COR-L47 (cell line): Measurements from ENCODE around the gene XPNPEP3.
"Not testable (repeated sequence)": the region's sequence is repeated elsewhere in the genome, so short reads cannot be mapped to it uniquely, and the experiment has no call there.

Experiments used
- DNase-seq: peaks from one replicate; lab custom pipeline; 2025; lab: John Stamatoyannopoulos, UW

The XPNPEP3 gene

DNA sequence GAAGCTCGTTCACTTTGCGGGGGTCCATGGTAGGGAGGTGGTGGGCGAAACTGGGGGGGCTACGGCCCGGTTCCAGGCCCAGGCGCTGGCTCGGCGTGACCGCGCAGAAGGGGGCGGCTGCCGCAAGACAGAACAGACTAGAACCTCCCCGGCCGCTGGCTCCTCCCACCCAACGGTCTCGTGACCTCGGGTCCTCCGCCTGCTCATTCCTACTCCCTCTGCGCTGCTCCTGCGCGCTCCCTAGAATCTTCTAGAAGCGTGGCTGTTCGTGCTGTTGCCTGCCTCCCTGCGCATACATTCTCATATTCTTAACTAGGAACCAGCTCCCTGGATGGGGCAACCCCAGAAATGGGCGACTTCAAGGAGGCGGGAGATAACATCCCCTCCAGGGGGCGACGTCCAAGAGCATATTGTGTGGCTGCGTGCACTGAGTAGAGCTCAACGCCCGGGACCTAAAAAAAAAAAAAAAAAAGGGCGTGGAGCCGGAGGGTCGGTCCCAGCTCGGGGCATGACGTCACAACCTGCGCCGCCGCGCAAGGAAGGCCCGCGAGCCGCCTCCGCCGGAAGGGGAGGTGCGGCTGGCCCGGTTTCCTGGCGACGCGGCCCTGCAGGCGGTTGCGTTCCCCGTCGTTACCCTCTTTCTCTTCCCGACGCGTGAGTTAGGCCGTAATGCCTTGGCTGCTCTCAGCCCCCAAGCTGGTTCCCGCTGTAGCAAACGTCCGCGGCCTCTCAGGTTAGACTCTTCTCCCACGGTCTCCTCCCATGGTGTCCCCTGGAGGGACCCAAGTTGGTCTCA, at the start of gene XPNPEP3, which contains the start of gene ST13:
TSS of gene XPNPEP3 (plus strand) at position 636 of the 796 bp plus-strand sequence. CDS start at position 670, 34 bp downstream.
TSS of gene ST13 (minus strand) at position 127 of the 796 bp plus-strand sequence. CDS start at position 28, 99 bp downstream.
- peak; percentile 94 for DNase-seq

DNA sequence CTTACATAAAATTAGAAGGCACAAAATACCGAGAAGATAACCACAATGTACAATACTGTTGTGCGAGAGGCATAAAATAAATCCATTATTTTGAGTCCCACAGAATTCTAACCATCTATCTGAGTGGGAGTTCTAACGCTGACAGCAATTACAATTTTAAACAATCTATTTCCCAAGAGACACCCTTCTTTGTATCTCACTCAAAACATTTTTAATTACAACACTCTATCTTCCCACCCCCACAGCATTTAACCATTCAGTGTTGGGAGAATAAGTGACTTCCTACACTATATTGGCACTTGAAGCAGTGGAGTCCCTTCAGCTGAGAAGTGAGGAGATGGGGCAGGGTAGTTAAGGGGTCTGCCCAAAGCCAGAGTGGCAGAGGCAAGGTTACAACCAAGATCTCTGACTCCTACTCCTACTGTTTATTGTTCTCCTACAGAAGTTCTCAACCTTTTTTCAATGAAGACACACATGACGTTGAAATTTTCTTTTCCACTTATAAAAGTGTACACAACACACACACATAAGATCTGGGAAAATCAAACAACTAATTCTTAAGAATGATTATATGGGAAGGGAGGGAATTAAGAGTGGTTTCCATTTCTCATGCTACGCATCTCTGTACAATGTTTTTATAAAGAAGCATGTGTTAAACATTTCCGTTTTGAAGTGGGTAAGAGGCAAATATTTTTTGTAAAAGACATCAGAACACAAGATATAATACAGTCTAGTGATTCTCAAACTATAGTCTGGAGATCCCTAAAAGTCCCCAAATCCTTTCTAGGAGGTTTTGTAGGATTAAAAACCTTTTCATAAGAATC, 48.7 kb upstream of the XPNPEP3 start:
- no peak for DNase-seq

DNA sequence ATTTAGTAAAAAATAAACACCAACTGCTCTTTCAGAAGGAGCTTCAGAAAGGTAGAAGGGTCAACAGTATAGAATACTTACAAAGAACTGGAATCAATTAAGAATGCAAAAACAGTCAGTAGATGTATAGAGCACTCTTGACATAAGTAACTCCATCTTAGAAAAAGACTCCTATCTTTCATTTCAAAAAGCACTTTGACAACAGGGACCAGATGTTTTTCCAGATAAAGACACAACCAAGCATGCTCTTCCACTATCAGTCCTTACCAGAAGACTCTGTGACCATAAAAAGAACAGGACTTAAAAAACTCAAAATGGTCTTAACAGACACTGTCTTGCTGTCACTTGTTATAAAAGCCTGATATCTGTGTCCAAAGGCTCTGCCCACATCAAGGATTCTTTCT, 43.0 kb upstream of the XPNPEP3 start:
- no peak for DNase-seq

DNA sequence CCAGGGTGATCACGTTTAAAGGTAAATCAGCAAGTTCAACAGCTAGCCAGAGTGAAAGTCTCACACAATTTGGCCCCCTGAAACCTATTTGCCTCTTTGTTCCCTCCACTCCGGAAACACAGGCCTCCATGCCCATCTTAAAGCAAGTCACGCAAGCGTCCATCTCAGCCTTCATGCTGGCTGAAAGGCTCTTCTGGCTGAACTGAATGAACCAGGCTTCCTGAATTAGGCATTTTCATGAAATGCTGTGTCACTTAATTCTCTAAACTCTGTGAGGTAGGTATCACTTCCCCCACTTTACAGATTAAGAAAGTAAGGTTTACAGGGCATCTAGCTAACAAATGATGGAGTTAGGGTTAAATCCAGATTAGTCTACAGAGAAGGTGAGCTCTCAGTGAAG, 39.2 kb upstream of the XPNPEP3 start:
- DNase-seq: no peak

DNA sequence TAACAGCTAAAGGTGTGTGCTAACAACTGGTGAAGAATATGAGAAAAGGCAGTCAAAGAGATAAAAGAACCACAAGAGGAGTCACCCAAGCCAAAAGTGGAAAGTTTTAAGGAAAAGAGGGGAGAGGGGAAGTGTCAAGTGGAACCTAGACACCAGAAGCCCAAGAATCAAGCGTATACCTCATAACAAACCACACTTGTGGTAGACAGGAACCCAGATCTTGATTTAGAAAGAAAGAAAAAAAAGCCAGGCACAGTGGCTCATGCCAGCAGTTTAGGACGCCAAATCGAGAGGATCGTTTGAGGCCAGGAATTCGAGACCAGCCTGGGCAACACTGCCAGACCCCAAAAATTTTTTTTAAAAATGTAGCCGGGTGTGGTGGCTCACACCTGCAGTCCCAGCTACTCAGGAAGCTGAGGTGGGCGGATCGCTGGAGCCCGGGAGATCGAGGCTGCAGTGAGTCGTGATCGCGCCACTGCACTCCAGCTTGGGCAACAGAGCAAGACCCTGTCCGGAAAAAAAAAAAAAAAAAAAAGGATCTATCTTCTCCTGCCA, 38.7 kb upstream of the XPNPEP3 start:
- no peak for DNase-seq

DNA sequence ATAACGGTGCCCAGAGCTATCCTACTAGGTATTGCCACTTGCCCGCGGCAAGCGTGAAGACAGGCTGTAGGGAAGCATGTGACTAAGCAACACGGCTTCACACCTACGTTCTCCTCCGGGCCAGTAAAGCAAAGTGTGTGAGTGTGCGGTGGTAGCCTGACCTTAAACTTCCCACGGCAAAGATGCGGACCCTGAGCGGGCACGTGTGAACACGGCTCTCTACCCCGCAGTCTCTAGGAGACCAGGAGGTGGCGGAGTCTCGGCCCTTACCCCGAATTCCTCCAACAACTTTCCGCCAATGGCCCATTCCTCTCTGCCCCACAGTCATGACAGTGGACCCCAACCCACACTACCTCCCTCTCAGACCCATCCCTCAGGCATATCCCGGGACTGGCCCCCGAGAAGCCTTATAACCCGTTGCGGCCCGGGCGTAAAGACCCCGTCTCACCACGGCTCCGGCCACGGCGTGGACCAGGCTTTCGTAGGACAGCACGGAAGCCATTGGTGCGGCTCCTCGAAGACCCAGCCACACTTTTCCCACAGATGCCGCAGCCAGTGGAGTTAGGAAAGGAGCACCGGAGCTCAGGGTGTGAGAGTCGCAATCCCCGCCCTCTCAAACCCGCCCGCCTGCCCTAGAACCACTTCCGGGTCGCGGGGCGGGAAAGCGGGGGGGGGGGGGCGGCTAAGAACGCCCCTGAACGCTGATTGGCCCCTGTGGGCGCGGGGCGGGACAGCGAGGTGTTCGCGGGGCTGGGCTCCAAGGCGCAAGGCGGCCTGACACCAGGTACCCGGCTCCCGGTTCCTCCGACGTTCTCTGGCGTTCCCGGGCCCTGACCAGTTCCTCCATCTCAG, 38.0 kb upstream of the XPNPEP3 start, which contains the start of gene SLC25A17:
TSS of gene SLC25A17 (minus strand) at position 600 of the 852 bp plus-strand sequence. CDS start at position 502, 98 bp downstream.
- peak; percentile 85 for DNase-seq

DNA sequence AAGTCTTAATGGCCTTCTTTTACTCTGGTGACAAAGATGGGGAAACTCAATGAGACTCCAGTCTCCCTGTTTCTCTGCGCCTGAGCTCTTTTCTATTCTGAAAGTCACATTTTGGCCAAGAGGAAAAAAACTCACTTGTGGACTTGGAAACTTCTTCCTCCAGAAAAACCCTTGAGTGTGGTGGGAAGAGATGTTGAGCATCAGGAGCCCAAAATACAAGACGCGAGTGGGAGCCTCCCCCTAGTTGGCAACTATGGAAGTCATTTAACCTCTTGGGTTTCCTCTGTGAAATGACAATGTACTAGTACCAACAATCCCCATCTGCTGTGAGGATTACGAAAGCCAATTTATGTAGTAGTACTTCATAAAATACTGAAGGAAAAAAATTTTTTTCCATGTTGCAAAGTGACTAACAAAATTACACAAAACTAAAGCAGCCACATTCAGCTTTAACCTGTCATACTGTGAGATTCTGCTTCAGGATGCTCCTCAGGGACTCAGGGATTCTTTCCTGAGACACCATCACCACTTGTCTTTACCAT, 37.3 kb upstream of the XPNPEP3 start:
- DNase-seq: peak; percentile 1

DNA sequence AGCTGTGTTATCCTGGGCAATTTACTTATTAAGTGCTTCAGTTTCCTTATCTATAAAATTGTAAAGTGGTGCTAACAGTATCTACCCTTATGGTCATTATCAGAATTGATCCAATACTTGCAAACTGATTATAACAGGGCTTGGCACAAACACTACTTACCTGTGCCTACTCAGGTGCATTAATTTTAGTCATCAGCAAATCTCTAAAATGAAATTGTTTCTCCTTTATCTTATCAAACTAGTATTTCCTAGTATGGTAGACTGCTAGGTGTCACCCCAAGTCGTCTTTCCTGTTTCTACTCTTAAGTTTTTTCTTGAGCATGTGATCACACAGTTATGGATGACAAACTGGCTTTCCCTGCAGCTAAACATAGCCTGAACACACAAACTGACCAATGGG, 33.5 kb upstream of the XPNPEP3 start:
- DNase-seq: no peak

DNA sequence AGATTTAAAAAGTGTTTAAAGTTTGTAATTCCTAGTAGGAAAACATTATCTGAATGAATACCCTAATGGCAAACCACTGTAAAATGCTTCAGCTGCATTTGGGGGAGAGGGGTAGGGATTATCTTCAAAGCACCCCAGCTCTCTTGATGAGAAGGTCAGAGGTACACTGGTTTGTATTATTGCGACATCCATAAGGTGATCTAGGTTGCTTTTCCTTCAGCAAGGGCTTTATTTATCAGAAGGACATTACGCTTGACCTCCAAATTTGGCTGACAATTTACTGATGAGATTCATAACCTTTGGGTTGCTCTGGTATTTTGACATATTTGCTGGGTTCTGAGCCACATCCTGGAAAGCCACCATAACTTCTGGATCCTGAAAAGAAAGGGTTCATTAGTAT, 30.7 kb upstream of the XPNPEP3 start:
- DNase-seq: not testable (repeated sequence)

DNA sequence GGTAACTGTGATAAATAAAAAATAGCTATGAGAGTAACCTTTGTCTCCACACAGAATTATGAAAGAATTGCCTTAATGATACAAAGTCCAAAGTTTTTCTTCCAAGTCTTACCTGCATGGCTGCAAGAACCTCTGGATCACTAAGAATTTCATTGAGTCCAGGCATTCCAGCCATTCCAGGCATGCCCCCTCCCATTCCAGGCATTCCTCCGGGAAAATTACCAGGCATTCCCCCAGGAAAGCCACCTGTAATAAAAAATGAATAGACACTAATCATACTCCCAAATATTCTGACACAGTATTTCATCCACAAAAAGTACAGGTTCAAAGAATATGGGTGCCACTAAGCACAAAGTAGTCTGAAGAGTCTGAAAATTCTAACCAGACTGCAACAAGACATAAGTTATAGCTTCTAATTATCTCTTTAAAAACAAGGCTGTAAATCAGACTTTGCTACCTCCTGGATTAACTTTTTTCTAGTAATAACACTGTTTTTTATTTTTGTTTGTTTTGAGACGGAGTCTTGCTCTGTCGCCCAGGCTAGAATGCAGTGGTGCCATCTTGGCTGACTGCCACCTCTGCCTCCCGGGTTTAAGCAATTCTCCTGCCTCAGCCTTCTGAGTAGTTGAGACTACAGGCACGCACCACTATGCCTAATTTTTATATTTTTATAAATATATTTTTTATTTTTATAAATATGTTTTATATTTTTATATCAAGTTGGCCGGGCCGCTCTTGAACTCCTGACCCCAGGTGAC, 29.8 kb upstream of the XPNPEP3 start:
- no peak for DNase-seq

DNA sequence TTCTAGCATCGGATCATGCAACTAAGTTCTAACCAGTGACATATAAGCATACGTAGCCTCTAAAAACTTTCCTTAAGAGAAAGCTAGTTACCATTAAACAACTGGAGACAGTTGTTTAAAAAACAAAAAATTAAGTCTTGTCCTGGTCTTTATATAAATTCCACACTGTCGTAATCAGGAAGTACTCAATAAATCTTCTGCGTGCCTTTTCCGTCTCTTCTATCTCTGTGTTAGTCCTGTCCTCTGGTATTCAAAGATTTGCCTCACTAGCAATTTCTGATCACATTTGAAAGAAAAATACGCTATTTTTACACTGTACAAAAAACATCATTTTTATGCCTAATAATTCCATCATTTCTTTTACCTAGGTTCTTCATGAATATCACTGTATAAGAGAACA, 27.8 kb upstream of the XPNPEP3 start:
- DNase-seq: no peak

DNA sequence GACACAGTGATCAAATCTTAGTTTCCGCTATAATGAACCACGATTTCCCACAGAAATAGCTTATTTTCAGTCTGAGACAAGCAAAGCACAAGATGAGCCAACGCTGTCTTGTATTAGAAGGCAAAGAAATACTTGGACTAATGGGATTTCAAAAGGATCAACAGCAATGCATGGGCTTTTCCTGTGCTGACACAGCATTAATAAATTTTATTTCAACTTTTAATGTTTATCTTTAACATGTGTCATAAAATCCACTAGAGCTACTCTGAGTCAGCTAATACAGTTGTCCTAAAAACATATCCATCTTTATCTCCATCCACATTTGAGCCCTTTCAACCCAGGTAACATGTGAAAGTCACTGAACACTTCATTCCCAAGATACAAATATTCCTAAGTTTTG, 22.3 kb upstream of the XPNPEP3 start:
- no peak for DNase-seq

DNA sequence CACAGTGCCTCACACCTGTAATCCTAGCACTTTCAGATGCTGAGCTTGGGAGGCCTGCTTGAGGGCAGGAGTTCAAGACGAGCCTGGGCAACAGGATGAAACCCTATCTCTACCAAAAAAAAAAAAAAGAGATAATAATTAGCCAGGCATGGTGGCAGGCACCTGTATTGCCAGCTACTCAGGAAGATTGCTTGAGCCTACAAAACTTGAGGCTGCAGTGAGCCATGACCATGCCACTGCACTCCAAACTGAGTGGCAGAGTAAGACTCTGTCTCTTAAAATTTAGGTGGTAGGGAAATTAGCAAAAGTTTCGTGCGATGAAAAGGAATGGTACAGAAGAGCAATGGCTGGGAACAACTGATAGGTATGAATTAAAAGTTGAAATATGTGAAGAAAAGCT, 18.5 kb upstream of the XPNPEP3 start:
- no peak for DNase-seq

DNA sequence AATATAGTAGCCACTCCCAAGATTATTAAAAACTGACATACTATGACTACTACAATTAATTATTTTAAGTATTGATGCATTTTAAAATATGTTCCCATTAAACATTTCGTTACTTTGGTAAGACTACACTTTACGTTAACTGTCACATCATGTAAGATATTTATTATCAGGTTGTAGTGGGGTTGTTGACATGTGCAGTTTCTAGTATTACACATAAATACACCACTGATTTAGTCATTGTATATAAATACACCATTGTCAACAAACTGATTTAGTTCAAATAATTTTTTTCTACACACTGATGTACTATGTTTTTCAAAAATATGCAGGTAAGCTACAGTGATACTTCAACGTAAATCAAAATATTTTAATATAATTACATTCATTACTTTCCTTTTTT, 12.0 kb upstream of the XPNPEP3 start:
- DNase-seq: no peak

DNA sequence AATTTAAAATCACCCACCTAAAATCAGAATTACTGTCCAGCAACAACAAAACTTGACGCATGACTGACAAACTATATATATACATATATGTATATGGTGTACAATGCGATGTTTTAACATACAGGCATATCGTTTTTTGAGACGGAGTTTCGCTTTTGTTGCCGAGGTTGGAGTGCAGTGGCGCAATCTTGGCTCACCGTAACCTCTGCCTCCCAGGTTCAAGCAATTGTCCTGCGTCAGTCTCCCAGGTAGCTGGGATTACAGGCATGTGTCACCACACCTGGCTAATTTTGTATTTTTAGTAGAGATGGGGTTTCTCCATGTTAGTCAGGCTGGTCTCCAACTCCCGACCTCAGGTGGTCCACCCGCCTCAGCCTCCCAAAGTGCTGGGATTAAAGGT, 11.1 kb upstream of the XPNPEP3 start:
- not testable (repeated sequence) for DNase-seq

DNA sequence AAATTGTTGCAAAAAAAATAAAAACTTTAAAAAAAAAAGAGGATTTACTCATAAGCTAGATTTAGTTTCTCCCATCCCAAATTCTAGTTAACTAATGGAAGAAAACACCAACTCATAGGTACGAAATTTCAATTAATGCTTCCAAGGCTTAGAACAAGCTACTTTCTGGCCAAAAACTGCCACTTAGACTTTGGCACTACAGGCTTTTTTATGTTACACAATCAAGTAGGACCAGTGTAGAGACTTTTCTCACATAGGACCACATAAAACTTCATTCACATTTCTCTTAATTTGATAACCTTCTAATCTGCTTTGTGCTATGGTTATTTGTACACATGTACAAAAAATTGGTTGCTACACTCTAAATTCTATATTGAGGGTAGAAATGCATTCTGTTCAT, 3.6 kb upstream of the XPNPEP3 start:
- no peak for DNase-seq

DNA sequence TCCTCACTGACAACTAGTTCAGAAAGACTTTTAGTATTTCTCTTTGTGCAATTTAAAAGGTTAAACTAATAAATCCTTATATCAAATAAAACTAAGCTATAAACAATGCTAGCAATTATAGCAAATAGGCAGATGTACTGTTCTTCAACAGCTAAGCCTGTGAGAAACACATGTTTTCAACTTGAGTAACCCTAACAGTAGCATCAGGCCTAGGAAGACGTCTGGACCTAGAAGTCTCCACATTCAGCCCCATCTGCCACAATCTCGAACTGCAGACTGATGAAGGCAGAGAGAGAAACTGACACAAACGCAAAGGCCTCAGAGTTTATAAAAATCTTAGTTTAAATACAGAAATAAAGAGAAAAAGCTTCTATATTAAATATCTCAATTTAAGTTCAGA, 3.0 kb upstream of the XPNPEP3 start:
- DNase-seq: no peak

DNA sequence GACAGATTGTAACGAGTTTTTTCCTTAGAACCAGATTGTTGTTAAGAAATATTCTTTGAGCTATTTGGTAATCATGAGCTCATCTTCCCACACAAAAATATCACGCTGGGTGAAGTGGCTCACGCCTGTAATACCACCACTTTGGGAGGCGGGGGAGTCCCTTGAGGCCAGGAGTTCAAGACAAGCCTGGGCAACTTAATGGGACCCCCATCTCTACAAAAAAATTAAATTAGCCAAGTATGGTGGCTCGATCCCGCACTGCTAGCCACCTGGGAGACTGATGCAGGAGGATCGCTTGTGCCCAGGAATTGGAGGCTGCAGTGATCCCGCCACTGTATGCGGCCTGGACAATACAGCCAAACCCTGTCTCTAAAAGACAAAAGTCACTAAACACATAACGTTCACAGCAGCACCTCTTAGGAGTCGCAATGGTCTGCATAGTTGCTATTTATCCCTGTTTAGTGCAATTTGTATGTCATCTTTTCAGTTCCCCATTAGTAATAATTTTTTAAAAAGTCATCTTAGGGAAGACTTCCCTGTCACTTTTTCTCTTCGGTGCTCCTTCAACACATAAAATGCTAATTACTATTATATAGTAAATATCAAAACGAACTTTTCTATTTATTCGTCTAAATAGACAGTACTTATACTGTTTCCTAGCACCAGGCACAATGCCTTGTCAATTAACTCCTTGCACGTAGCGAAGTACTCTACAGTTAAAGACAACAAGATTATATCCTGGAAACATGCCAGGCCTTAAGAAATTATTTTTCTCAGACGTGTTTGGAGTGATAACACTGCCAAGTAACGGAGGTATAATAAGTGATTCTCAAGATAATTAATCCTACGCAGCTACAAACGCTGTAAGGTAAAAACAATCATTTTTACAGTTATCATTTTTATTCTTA, 1.6 kb upstream of the XPNPEP3 start:
- peak; percentile 33 for DNase-seq

DNA sequence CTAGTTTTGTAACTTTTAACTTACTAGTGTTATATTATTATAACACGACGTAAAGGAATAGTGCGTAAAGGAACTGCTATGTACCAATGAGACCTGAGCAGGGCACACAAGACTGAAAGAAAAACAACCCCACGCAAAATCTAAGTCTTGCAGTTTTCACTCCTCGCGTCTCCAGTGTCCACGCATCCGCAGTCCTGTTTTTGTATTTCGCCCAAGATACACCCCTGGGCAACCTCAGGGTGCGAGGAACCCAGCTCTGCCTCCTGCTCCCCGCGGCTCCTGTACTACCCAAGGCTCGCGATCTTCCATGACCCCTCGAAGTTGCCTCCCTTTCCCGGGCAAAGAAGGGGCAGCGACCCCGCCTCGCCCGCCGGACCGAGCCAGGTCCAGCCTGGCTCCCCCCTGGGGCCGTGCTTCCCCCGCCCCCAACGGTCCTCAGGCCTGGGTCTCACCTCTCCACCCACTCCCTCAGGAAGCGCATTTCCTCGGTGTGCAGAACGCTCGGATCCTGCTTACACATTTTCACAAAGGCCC, 902 bp upstream of the XPNPEP3 start:
- no peak for DNase-seq
